Daoy (cell line): ENCODE results near the gene SGPP1. TPM values are rescaled to one million over a fixed set of nuclear protein-coding genes. Genes with fewer than 3 reads are reported as not detected.
A peak's percentile ranks its signal among the peaks of the same experiment; 100 is the strongest.
"Not testable (repeated sequence)": the region's sequence is repeated elsewhere in the genome, so short reads cannot be mapped to it uniquely, and the experiment has no call there.

ENCODE experiments used
- DNase-seq: peaks from one replicate; pipeline ENCODE4 v3.0.0-alpha.2; 2015; ENCODE audit warnings: low read depth
- total RNA-seq: library from RNA; depleted of rRNA; stranded (reverse); fragments of >200 nt; shearing (Covaris generic); gene quantifications from 2 replicates; pipeline ENCODE4 v1.2.3, GENCODE V29; 2014

Gene SGPP1
- total RNA-seq, 1 experiment from 2014 or later: 31.1 TPM

GRCh38 chr14:63726499-63726898 is 1.4 kb downstream of the SGPP1 start:
- DNase-seq: no peak

GRCh38 chr14:63725786-63726460 is 1.9 kb downstream of the SGPP1 start:
- DNase-seq: no peak

- DNase-seq: no peak
These were observed 10.2 kb downstream of the SGPP1 start for GRCh38 chr14:63717702-63718101.

- DNase-seq: no peak
These were observed 12.5 kb downstream of the SGPP1 start for GRCh38 chr14:63715360-63715759.

- peak; percentile 59 for DNase-seq
These were observed 14.1 kb downstream of the SGPP1 start for GRCh38 chr14:63713764-63714163.

- peak; percentile 7 for DNase-seq
These were observed 14.8 kb downstream of the SGPP1 start for GRCh38 chr14:63713058-63713457.

GRCh38 chr14:63712123-63712522 is 15.7 kb downstream of the SGPP1 start:
- no peak for DNase-seq

GRCh38 chr14:63710497-63710896 is 17.4 kb downstream of the SGPP1 start:
- DNase-seq: no peak

- DNase-seq: no peak
These were observed 18.3 kb downstream of the SGPP1 start for GRCh38 chr14:63709589-63709988.

- no peak for DNase-seq
These were observed 20.6 kb downstream of the SGPP1 start for GRCh38 chr14:63707216-63707615.

GRCh38 chr14:63705561-63706070 is 22.2 kb downstream of the SGPP1 start:
- no peak for DNase-seq

- DNase-seq: not testable (repeated sequence)
These were observed 25.3 kb downstream of the SGPP1 start for GRCh38 chr14:63702530-63702929.

GRCh38 chr14:63701606-63702299 is 26.1 kb downstream of the SGPP1 start:
- DNase-seq: no peak

GRCh38 chr14:63692310-63693020 is 35.4 kb downstream of the SGPP1 start:
- no peak for DNase-seq

- DNase-seq: no peak
These were observed 38.7 kb downstream of the SGPP1 start for GRCh38 chr14:63689132-63689531.

- no peak for DNase-seq
These were observed 40.9 kb downstream of the SGPP1 start for GRCh38 chr14:63686926-63687325.

- no peak for DNase-seq
These were observed 42.5 kb downstream of the SGPP1 start for GRCh38 chr14:63685401-63685800.

- no peak for DNase-seq
These were observed 44.9 kb downstream of the SGPP1 start for GRCh38 chr14:63682727-63683593.

GRCh38 chr14:63678536-63678935 is 49.3 kb downstream of the SGPP1 start:
- no peak for DNase-seq

- peak; percentile 39 for DNase-seq
These were observed 49.9 kb downstream of the SGPP1 start for GRCh38 chr14:63677891-63678379.

GRCh38 chr14:63676615-63677014 is 51.2 kb downstream of the SGPP1 start:
- DNase-seq: no peak
